Brain microvascular endothelial cell (primary cell): ENCODE measurements around the gene CCDC191.

ENCODE experiments used
- DNase-seq: peaks from one replicate; pipeline ENCODE4 v3.0.0-alpha.2; 2020
- H3K27ac ChIP-seq: fragments of 250-450 bp; sonication (Bioruptor Pico); 2 replicates; pipeline ENCODE4 v1.5.1; 2020; ENCODE audit warnings: mild to moderate bottlenecking, moderate library complexity
- H3K27me3 ChIP-seq: fragments of 250-450 bp; sonication (Bioruptor Pico); replicated peaks from 2 replicates; pipeline ENCODE4 v1.5.1; 2020; ENCODE audit warnings: mild to moderate bottlenecking
- H3K36me3 ChIP-seq: fragments of 250-450 bp; sonication (Bioruptor Pico); replicated peaks from 2 replicates; pipeline ENCODE4 v1.5.1; 2020; ENCODE audit warnings: mild to moderate bottlenecking
- H3K4me3 ChIP-seq: 2 replicates; pipeline ENCODE4 v1.5.1; 2011; ENCODE audit warnings: low read depth, mild to moderate bottlenecking, control low read depth, low read length, moderate library complexity
- CTCF ChIP-seq: IDR thresholded peaks from 2 replicates; pipeline ENCODE4 v1.5.1; 2011; ENCODE audit warnings: low read depth, mild to moderate bottlenecking, moderate library complexity, low read length, control low read depth, inconsistent platforms; ENCODE audit errors: missing control alignments
- in situ Hi-C: cut with HindIII; loops from 2 replicates; pipeline ENCODE4 v1.10.0; 2017; ENCODE audit warnings: low sequenced_read_pairs, low pct_ligation_motif_present

Gene CCDC191

DNA sequence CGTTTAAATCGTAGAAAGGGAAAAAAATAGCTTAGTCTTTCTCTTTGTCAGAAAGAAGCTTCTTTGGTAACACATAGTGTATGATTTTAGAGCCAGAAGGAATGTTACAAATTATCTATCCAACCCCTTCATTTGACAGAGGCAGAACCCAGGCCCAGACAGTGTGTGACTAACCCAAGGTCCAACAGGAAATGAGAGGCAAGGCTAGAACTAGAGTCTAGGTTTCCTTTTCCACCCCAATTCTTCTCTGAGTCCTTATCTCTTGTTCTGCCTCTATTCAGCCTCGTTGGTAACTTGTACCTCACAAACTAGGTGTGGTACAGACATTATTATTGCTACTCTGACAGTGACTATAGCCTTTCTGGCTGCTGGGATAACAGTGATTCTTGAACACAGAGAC, 39.5 kb upstream of the CCDC191 start:
- in situ Hi-C loops, result no loop called here
- no peaks in the 10 kb centered on the region for H3K27me3 ChIP-seq
- DNase-seq, result no peak
- H3K36me3 ChIP-seq, result no peaks in the 10 kb centered on the region
- no peak overlapping the region for H3K27ac ChIP-seq
- H3K4me3 ChIP-seq, result no peak overlapping the region
- no peak for TF ChIP-seq CTCF

DNA sequence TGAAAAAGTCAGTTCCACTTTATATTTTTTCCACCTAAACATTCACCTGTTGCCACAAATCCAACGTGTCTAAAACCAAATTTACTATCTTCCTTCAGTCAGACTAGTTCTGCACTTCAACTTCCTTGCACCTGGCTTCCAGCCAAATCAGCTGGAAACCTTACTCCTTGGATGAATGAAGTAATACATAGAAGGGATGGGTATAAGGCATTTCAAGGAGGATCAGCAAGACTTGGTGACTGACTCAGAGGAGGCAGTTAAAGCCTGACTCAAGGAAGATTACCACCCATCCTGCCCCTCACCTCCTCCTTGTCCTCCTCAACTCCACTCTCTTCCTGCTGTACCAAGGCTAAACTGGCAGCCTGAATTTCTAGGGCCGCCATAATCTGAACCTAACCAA, 37.3 kb upstream of the CCDC191 start:
- Histone ChIP-seq H3K36me3 (no peaks in the 10 kb centered on the region), H3K27ac (no peak overlapping the region), H3K4me3 (no peak overlapping the region), H3K27me3 (no peaks in the 10 kb centered on the region)
- in situ Hi-C loops, result no loop called here
- peak; percentile 81 for DNase-seq
- no peak for TF ChIP-seq CTCF

DNA sequence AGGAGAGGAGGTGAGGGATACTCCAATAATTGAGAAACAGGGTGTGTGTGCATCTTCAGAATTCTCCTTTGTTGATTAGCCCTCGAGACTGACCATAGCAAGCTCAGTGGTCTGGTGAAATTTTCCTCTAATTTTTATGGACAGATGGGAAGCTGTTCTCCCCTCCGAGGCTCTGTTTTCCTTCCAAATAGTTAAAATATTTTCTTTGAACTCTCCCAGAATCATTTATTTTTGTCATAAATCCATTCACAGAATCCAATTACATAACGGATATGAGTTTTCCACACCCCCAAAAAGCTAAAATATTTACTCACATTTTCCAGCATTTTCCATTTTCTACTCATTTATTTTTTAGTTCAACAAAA, 36.7 kb upstream of the CCDC191 start:
- Histone ChIP-seq H3K4me3 (no peak overlapping the region), H3K27ac (no peak overlapping the region), H3K36me3 (no peaks in the 10 kb centered on the region), H3K27me3 (no peaks in the 10 kb centered on the region)
- in situ Hi-C loops, result no loop called here
- DNase-seq, result no peak
- no peak for TF ChIP-seq CTCF

GRCh38 chr3:114092151-114093015, 36.1 kb upstream of the CCDC191 start:
- H3K36me3 ChIP-seq, result peaks cover 2% of the 10 kb centered on the region
- H3K4me3 ChIP-seq, result no peak overlapping the region
- no peak for TF ChIP-seq CTCF
- in situ Hi-C loops, result no loop called here
- no peaks in the 10 kb centered on the region for H3K27me3 ChIP-seq
- DNase-seq, result no peak
- no peak overlapping the region for H3K27ac ChIP-seq

DNA sequence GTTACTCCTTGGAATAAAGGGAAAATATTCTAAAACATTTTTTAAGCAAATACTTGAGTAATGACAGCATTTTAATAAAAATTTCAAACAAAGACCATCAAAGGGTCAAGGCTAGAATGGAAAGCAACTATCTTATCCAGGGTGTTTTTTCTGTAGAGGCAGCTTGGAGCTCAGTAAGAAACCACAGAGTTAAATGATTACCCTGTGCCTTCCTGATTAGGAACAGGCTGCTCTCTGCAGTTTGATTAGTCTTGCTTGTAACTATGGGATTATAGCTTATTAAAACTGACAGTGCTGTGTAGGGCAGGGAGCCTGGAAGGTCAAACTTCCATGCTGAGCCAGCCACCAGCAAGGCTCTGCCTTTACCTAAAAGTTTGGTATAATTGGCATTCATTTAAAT, 33.3 kb upstream of the CCDC191 start:
- H3K4me3 ChIP-seq, result no peak overlapping the region
- in situ Hi-C loops, result no loop called here
- no peak for TF ChIP-seq CTCF
- DNase-seq, result no peak
- no peak overlapping the region for H3K27ac ChIP-seq
- H3K27me3 ChIP-seq, result no peaks in the 10 kb centered on the region
- H3K36me3 ChIP-seq, result peaks cover 17% of the 10 kb centered on the region

- Histone ChIP-seq H3K36me3 (peaks cover 30% of the 10 kb centered on the region), H3K27ac (no peak overlapping the region), H3K4me3 (no peak overlapping the region), H3K27me3 (no peaks in the 10 kb centered on the region)
- TF ChIP-seq CTCF, result no peak
- no peak for DNase-seq
- in situ Hi-C loops, result no loop called here
These were observed 30.0 kb upstream of the CCDC191 start for GRCh38 chr3:114086356-114086755.
